ENCODE results near the gene TLK1. TPM values are rescaled to one million over a fixed set of nuclear protein-coding genes. Genes with fewer than 3 reads are reported as not detected.
A peak's percentile ranks its signal among the peaks of the same experiment; 100 is the strongest.

The TLK1 gene
- total and polyA plus RNA-seq, 9 of the 15 experiments (the other 6 are each of a cell fraction or from before 2014, with no cell fraction given), result 20.2 to 101 (median 40.5) TPM

- TF ChIP-seq ZMIZ1 (IDR thresholded peaks at IDR 0.05; ENCODE audit: low read depth in 2 of 2, low read length in 2 of 2) (peak in 1 of 2 experiments; percentile 30; a peak in 1 of 4 replicates), SMC3 (conservative IDR thresholded peaks at IDR 0.05; ENCODE audit: insufficient read depth, low read depth, low read length) (0 out of 2 replicates have a peak, but pooled peaks have one; percentile 12), DDX20 (tag; IDR thresholded peaks at IDR 0.05; ENCODE audit: low read depth) (no peak), THAP12 (CRISPR knock-in tag; IDR thresholded peaks at IDR 0.05) (0 out of 2 replicates have a peak, but pooled peaks have one; percentile 54), MLLT1 (IDR thresholded peaks at IDR 0.05) (peak; percentile 61 to 70; a peak in 3 of 4 replicates), MAX (CRISPR knock-in tag; IDR thresholded peaks at IDR 0.05) (0 out of 2 replicates have a peak, but pooled peaks have one; percentile 2), SUPT5H (IDR thresholded peaks at IDR 0.05) (peak; percentile 71), ZNF592 (IDR thresholded peaks at IDR 0.05) (peak; percentile 0; the same call in 1 of the 2 replicates), KDM2B (CRISPR knock-in tag; IDR thresholded peaks at IDR 0.05) (peak; percentile 51; the same call in 1 of the 2 replicates), POLR2B (IDR thresholded peaks at IDR 0.05; ENCODE audit: low read depth, partially characterized antibody) (peak; percentile 65)
- TF ChIP-seq, protein P1, sequence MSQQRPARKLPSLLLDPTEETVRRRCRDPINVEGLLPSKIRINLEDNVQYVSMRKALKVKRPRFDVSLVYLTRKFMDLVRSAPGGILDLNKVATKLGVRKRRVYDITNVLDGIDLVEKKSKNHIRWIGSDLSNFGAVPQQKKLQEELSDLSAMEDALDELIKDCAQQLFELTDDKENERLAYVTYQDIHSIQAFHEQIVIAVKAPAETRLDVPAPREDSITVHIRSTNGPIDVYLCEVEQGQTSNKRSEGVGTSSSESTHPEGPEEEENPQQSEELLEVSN (IDR thresholded peaks at IDR 0.05; ENCODE audit: borderline replicate concordance in 1 of 2, extremely low read depth in 1 of 2, insufficient read depth in 1 of 2, insufficient read length in 1 of 2, low read depth in 1 of 2, low read length in 1 of 2, poor library complexity in 1 of 2, severe bottlenecking in 1 of 2), result peak in 1 of 2 experiments; percentile 46
These were observed 455 bp upstream of the TLK1 start (continued) for GRCh38 chr2:171160956-171161740.

Data from K562 (cell line).